Muscle of arm (tissue), 12 donors: Measurements from ENCODE around the gene TMEM208. TPM values are rescaled to one million over a fixed set of nuclear protein-coding genes. Genes with fewer than 3 reads are reported as not detected.

Experiments
- DNase-seq: peaks from one replicate; pipeline ENCODE4 v3.0.0-alpha.2; 2013
- polyA plus RNA-seq, 12 donors: library from polyadenylated mRNA; unstranded; fragments of 120-200 nt; gene quantifications; one replicate each; pipeline ENCODE4 v1.2.1, GENCODE V29; 2013; ENCODE audit not compliant: insufficient read length in 12 of 12

TMEM208 gene
- polyA plus RNA-seq, 12 donors, result 15.1 to 23.7 (median 18.1) TPM; not detected in 1

- no peak for DNase-seq
These were observed 19.5 kb upstream of the TMEM208 start for GRCh38 chr16:67207249-67208091.

DNA sequence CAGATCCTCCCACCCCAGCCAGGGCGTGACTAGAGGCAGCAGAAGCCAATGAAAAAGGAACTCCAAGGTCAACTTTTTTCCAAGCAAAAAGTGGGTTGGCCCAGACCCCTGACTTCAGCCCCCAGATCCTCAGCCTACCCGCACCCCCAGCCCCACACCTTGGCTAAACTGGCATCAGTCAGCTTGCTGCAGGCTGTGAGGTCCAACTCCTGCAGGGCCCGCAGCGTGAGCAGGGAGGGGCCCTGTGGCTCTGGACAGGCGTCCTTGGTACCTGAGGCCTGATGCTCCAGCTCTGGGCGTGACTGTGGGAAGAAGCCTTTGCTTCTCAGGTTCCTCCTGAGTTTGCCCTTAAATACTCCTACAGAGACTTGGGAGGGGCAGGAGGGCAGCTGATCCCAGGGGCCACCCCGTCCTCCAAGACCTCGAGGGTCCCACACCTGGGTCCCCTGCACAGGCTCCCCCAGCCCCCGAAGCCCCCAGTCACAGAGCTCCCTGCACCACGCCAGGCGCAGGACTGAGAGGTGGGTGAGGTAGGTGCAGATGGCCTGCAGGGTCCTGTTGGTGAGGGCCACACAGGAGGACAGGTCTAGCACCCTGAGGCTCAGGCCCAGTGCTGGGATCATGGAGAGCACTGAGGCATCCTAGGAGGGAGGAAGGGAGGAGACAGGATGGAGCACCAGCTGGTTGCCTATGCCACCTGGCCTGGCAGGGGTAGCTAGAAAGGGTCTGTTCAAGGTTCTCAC lies 18.6 kb upstream of the TMEM208 start:
- DNase-seq, result no peak

GRCh38 chr16:67209565-67209964 lies 17.4 kb upstream of the TMEM208 start:
- DNase-seq, result no peak

DNA sequence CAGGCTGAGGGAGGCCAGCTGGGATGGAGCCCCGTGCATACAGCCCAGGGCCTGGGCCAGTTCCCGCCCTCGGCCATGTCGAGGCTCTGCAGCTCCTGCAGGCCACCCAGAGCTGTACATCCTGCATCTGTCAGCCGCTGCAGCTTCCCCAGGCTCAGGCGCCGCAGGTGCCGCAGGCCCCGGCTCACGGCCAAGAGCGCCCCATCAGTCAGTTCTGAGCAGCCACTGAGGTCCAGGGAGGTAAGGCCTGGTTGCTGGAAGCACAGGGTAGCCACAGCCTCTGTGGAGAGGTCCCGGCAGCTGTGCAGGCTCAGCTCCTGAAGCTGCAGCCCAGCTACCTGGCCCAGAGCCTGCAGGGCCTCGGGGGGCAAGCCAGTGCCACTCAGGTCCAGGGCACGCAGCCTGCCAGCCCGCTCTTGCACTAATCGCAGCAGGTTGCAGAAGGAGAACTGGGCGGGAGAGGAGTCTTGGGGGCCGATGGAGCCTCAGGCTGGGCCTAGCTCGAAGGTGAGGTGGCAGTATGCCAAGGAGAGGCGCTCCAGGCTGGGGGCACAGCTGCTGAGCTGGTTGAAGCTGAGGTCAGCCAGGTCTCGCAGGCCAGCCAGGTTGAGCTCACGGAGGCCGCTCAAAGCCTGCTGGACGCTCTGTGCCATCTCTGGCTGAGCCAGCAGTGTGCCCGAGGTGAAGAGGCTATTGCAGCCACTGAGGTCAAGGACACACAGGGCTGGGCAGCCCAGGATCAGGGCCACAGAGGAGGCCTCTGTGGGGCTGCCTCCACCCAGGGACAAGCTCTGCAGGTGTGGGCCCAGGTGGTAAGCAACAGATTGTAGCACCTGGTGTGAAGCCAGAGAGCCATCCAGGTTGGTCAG lies 16.6 kb upstream of the TMEM208 start:
- DNase-seq, result no peak

DNA sequence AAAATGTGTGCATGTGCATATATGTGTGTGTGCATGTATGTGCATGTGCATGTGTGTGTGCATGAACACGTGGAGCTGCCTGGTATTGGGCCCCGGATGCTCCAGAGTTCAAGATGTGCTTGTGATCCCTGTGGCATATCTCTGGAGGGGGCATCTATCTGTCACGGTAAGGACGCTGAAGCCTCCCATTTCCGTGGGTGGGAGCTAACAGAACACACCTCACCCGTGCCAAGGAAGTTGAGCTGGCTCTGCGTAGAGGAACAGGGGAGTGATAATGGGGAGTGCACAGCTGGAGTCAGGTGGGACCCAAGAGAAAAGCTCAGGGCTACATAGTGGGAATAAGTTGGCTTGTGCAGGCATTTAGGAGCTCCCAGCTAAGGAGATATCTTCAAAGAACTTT lies 15.3 kb upstream of the TMEM208 start:
- no peak for DNase-seq

DNA sequence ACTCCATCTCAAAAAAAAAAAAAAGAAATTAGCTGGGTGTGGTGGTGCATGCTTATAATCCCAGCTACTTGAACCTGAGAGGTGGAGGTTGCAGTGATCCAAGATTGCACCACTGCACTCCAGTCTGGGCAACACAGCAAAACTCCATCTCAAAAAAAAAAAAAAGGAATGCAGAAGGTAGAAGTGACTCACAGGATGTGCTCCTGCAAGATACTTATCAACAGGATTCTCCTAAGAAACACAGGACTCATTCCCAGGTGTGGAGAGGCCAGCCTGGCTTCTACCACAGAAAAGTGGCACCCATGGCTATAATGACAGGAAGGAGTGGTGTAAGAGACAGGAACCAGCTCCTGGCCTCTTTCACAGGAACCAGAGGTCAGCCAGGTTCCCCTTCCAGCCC lies 14.2 kb upstream of the TMEM208 start:
- no peak for DNase-seq

- DNase-seq, result no peak
These were observed 13.5 kb upstream of the TMEM208 start for GRCh38 chr16:67213197-67214019.

DNA sequence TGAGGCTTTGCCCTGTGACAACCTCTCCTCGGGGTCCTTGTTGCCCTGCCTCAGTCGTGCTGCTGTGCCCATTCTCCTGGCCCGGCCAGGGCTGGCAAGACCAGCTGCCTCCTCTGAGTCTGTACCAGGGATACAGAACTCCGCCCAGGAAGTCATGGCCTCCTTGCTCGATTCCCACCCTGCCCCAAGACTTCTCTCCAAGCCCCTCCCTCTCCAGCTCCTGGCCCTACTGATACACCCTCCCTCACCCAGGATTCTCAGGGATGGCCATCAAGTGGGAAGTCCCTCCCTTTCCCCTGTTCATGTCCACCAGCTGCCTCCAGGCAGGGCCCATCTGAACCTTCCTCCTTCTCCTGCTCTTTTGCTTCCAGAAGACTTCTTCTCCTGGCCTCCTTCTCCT lies 11.2 kb upstream of the TMEM208 start:
- DNase-seq, result no peak

DNA sequence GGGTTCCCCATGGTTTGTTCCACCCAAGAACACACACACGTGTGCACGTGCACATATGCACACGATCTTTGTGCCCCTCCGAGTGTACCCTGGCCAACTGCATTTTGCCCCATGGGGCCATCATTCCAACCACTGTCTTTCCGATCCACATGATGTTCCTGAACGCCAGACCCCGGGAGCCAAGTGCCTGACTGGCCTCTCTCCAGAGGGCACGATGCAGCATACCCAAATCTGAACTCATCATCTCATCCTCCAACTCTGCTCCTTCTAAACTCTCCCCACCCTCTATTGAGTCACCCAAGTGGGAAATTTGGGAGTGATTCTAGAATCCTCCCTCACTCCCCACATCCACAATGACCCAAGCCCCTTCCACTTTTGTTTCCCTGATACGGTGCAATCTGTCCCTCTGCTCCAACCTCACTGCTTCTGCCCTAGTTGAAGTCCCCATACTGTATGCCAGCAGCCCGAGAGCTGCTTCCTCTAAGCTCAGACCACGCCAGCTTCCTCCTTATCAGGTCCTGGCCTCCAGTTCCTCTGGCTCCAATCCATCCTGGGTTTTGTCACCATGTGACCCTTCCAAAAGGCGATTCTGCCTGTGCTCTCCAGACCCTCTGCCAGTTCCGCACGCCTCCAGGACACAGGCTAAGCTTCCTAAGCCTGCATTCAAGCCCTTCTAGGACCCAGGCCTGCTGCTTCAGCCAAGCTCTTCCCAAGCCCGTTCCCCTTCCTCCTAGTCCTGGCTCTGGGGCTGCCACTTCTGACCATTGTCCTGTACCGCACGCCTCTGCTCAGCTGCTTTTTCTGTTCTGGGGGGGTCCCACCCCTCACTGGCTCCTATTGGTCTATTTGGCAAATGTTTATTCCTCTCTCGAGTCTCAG lies 10.1 kb upstream of the TMEM208 start:
- no peak for DNase-seq

- no peak for DNase-seq
These were observed 2.9 kb upstream of the TMEM208 start for GRCh38 chr16:67223992-67224391.

- no peak for DNase-seq
These were observed 581 bp upstream of the TMEM208 start for GRCh38 chr16:67226295-67226803.

DNA sequence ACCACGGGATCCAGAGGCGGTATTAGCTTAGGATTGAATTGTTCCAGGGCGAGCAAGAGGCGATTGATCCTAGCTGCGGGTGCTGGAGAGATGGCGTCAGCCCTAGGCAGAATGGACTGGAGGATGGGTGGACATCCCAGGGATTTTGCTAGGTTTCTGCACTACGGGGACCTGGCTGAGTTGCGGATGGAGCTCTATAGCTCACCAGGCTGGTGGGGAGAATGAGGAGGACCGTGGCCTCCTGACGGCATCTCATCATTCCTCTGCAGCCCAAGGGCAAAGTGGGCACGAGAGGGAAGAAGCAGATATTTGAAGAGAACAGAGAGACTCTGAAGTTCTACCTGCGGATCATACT lies 614 bp downstream of the TMEM208 start:
- no peak for DNase-seq

- DNase-seq, result no peak
These were observed 1.3 kb downstream of the TMEM208 start for GRCh38 chr16:67228034-67228785.

- no peak for DNase-seq
These were observed 2.0 kb downstream of the TMEM208 start for GRCh38 chr16:67228905-67229304.

DNA sequence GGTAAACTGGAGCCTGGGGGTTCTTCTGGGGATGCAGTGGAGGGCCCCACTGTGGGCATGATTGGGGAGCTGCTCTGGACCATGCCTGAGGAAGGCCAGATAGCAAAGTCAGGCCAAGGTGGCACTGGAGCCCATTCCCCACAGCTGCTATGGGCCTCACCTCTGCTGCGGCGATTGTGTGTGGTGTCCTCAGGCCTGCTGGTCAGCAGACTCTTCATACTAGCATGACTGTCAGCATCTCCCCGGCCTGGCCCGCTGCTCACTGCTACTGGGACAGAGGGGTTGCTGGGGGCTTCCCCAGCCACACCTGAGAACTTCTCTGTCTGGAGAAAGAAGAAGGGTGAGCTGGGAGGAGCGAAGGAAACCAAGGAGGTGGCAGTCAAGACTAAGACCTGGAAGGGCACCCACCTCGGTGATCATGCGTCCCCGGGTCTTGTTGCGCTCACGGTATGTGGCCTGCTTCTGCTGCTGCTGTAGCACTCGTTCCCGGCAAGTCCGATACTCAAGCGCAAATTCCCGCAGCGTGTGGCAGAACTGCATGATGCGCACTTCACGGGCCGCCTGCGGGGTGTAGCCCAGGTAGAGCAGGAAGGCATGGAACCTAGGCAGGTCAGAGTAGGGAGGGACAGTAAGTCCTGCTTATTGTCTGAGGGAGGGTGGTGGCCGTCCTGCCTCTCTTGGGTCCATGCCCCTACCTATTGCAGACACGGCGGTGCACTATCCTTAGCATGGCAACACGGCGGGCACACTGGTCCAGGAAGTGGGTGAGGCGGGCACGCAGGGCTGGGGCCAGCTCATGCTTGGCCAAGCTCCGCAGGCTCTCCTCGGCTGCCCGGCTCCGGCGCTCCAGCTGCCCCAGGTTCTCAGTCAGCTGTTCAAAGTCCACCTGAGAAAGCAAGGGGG lies 3.2 kb downstream of the TMEM208 start:
- DNase-seq, result no peak

DNA sequence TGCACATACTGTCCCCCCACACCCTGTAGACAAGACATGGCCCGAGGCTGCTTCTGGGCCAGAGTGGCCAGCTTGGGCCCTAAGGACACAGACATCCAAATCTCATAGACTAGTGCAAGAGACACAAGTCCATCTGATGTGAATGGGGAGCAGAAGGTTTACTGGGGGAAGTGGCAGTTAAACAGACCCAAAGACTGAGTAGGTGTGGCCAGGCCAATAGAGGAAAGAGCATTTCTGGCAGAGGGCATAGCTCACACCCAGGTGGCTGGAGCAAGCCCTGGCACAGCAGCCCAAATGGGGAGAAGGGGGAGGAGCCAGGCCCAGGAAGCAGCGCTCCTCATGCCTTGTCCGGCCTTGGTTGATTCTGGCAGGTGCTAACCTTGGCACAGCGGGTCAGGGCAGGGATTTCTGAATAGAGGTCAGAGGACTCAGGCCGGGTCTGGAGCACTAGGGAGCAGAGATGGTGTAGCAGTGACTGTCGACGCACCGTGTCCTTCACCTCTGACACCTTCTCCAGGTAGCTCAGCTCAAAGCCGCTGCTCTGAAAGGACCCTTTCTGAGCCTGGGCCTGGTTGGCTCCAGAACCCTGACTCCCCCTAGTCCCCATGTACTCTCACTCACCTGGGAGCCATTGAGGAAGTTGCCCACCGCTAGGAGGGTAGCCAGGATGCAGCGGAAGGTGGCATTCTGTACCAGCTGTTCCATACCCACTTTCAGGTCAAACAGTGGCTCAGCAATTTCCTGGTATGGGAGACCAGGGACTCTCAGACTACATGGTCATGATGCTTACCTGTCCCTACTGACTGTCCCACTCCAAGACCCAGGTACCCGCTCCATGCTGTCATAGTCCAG lies 4.1 kb downstream of the TMEM208 start:
- no peak for DNase-seq

GRCh38 chr16:67233596-67233995 lies 6.7 kb downstream of the TMEM208 start:
- DNase-seq, result no peak
